Measurements from ENCODE around the gene G0S2. TPM values are rescaled to one million over a fixed set of nuclear protein-coding genes. Genes with fewer than 3 reads are reported as not detected.

G0S2 gene
- polyA plus RNA-seq, 1 donor (not counting 4 experiments of a cell fraction or from before 2014, with no cell fraction given) = 46.2 TPM

DNA sequence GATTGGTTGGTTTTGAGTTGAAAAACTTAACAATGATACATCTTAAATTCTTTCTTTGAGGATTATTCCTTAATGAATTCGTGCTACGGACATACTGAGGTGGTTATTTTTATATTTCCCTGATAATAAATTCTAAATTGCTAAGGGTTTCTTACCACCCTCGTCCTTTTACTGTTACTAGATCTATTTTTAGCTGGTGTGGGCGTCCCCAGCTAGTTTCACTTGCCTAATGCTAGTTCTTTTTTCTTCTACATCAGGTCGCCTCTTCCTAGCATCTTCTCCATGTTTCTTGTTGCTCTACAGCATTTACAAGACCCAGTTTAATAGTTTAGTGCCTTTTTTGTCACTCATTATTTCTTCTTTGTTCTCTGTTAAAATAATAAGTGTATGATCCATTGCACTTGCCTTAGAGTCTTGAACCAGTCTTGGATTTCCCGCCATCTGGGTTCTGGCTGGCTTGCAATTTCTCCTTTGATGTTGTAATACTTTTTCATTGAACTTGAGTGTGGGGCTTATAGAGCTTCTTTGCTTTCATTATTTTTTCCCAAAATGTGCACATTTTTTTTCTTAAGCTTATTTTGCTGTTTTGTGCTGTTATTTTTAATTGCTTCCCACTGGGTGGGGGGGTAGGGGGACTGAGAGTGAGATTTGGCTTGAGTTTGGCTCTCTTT lies 28.8 kb downstream of the G0S2 start:
- dilution Hi-C loops (cut with MboI; ENCODE audit: extremely low pct_ligation_motif_present, low sequenced_read_pairs) = no loop called here
- H3K9ac ChIP-seq (ENCODE audit: control insufficient read depth, extremely low read depth, insufficient read depth, low read length) = no peak overlapping the region
- no peaks in the 10 kb centered on the region for H3K9me3 ChIP-seq (ENCODE audit: control insufficient read depth, low read depth, low read length)
- no peak overlapping the region for H3K4me3 ChIP-seq (ENCODE audit: control insufficient read depth in 2 of 3, extremely low read depth in 1 of 3, insufficient read depth in 2 of 3, low read depth in 1 of 3, low read length in 3 of 3)
- no peaks in the 10 kb centered on the region for H3K79me2 ChIP-seq (ENCODE audit: control insufficient read depth, insufficient read depth, low read length)
- H3K4me1 ChIP-seq (ENCODE audit: control insufficient read depth, extremely low read depth, insufficient read depth, low read length) = peaks cover 11% of the 10 kb centered on the region
- no peaks in the 10 kb centered on the region for H3K9me1 ChIP-seq (ENCODE audit: control insufficient read depth, extremely low read depth, insufficient read depth, low read length)
- TF ChIP-seq EZH2 (IDR thresholded peaks at IDR 0.05; ENCODE audit: low read length) = no peak
- TF ChIP-seq, protein P1, sequence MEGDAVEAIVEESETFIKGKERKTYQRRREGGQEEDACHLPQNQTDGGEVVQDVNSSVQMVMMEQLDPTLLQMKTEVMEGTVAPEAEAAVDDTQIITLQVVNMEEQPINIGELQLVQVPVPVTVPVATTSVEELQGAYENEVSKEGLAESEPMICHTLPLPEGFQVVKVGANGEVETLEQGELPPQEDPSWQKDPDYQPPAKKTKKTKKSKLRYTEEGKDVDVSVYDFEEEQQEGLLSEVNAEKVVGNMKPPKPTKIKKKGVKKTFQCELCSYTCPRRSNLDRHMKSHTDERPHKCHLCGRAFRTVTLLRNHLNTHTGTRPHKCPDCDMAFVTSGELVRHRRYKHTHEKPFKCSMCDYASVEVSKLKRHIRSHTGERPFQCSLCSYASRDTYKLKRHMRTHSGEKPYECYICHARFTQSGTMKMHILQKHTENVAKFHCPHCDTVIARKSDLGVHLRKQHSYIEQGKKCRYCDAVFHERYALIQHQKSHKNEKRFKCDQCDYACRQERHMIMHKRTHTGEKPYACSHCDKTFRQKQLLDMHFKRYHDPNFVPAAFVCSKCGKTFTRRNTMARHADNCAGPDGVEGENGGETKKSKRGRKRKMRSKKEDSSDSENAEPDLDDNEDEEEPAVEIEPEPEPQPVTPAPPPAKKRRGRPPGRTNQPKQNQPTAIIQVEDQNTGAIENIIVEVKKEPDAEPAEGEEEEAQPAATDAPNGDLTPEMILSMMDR (optimal IDR thresholded peaks at IDR 0.05 in 1 of 3, IDR thresholded peaks at IDR 0.05 in 1 of 3, conservative IDR thresholded peaks at IDR 0.05 in 1 of 3; ENCODE audit: extremely low read depth in 1 of 3, insufficient read depth in 2 of 3, low read length in 3 of 3) = no peak
- H3K27ac ChIP-seq (ENCODE audit: control insufficient read depth, insufficient read depth, low read length) = no peak overlapping the region
- no peaks in the 10 kb centered on the region for H3K27me3 ChIP-seq (ENCODE audit: control insufficient read depth, extremely low read depth, insufficient read depth, low read length)
- H3K36me3 ChIP-seq (ENCODE audit: control insufficient read depth in 2 of 2, extremely low read depth in 1 of 2, insufficient read depth in 2 of 2, low read length in 2 of 2) = no peaks in the 10 kb centered on the region
- DNase-seq (ENCODE audit: low read depth, low spot score) (no peak), FAIRE-seq (no peak)
- H3K4me2 ChIP-seq (ENCODE audit: control insufficient read depth, extremely low read depth, insufficient read depth, low read depth, low read length) = no peak overlapping the region
- no peak overlapping the region for H2AFZ ChIP-seq (ENCODE audit: control insufficient read depth, low read length)
- no peaks in the 10 kb centered on the region for H4K20me1 ChIP-seq (ENCODE audit: control insufficient read depth, extremely low read depth, insufficient read depth, low read length)

DNA sequence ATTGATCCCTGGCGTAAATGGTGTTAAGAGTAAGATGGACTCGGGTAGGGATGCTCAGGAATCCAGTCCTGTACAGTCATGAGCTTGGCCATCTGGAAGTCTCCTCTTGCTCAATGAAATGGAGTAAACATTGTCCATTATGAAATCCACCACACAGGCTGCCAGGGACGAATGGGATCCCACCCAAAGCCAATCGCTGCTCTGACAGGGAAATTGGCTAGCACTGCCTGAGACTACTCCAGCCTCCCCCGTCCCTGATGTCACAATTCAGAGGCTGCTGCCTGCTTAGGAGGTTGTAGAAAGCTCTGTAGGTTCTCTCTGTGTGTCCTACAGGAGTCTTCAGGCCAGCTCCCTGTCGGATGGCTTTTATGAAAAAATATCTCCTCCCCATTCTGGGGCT lies 29.4 kb downstream of the G0S2 start, which contains the start of gene HSD11B1:
Gene HSD11B1, plus strand, starts transcription at position 263 of the 400 bp plus-strand sequence. Its CDS starts 97 bp downstream, at position 360.
- H3K9me1 ChIP-seq (ENCODE audit: control insufficient read depth, extremely low read depth, insufficient read depth, low read length) = no peaks in the 10 kb centered on the region
- H3K9me3 ChIP-seq (ENCODE audit: control insufficient read depth, low read depth, low read length) = no peaks in the 10 kb centered on the region
- DNase-seq (ENCODE audit: low read depth, low spot score) (no peak), FAIRE-seq (no peak)
- no peak within 1 kb of the TSS for H3K4me2 ChIP-seq (ENCODE audit: control insufficient read depth, extremely low read depth, insufficient read depth, low read depth, low read length)
- H3K9ac ChIP-seq (ENCODE audit: control insufficient read depth, extremely low read depth, insufficient read depth, low read length) = no peak within 1 kb of the TSS
- no peak for TF ChIP-seq EZH2 (IDR thresholded peaks at IDR 0.05; ENCODE audit: low read length)
- no peaks in the 10 kb centered on the region for H4K20me1 ChIP-seq (ENCODE audit: control insufficient read depth, extremely low read depth, insufficient read depth, low read length)
- no peaks in the 10 kb centered on the region for H3K27me3 ChIP-seq (ENCODE audit: control insufficient read depth, extremely low read depth, insufficient read depth, low read length)
- H3K4me1 ChIP-seq (ENCODE audit: control insufficient read depth, extremely low read depth, insufficient read depth, low read length) = peaks cover 11% of the 10 kb centered on the region
- dilution Hi-C loops (cut with MboI; ENCODE audit: extremely low pct_ligation_motif_present, low sequenced_read_pairs) = no loop called here
- H3K27ac ChIP-seq (ENCODE audit: control insufficient read depth, insufficient read depth, low read length) = no peak within 1 kb of the TSS
- no peaks in the 10 kb centered on the region for H3K79me2 ChIP-seq (ENCODE audit: control insufficient read depth, insufficient read depth, low read length)
- H3K36me3 ChIP-seq (ENCODE audit: control insufficient read depth in 2 of 2, extremely low read depth in 1 of 2, insufficient read depth in 2 of 2, low read length in 2 of 2) = no peaks in the 10 kb centered on the region
- no peak within 1 kb of the TSS for H3K4me3 ChIP-seq (ENCODE audit: control insufficient read depth in 2 of 3, extremely low read depth in 1 of 3, insufficient read depth in 2 of 3, low read depth in 1 of 3, low read length in 3 of 3)
- no peak within 1 kb of the TSS for H2AFZ ChIP-seq (ENCODE audit: control insufficient read depth, low read length)
